ENCODE data around the gene ALKBH3.

- TF ChIP-seq, protein P1, sequence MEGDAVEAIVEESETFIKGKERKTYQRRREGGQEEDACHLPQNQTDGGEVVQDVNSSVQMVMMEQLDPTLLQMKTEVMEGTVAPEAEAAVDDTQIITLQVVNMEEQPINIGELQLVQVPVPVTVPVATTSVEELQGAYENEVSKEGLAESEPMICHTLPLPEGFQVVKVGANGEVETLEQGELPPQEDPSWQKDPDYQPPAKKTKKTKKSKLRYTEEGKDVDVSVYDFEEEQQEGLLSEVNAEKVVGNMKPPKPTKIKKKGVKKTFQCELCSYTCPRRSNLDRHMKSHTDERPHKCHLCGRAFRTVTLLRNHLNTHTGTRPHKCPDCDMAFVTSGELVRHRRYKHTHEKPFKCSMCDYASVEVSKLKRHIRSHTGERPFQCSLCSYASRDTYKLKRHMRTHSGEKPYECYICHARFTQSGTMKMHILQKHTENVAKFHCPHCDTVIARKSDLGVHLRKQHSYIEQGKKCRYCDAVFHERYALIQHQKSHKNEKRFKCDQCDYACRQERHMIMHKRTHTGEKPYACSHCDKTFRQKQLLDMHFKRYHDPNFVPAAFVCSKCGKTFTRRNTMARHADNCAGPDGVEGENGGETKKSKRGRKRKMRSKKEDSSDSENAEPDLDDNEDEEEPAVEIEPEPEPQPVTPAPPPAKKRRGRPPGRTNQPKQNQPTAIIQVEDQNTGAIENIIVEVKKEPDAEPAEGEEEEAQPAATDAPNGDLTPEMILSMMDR (IDR thresholded peaks at IDR 0.05; ENCODE audit: poor library complexity), result no peak
- no peak for TF ChIP-seq EZH2phosphoT487 (IDR thresholded peaks at IDR 0.05; ENCODE audit: low read depth, severe bottlenecking, unreplicated experiment)
Observed at GRCh38 chr11:43835104-43835503, 45.5 kb upstream of the ALKBH3 start.
